Activated CD4-positive, alpha-beta T cell treated with anti-CD3 and anti-CD28 coated beads for 48 hours (primary cell): Measurements from ENCODE around the gene RAB3B.
"Not testable (repeated sequence)": the region's sequence is repeated elsewhere in the genome, so short reads cannot be mapped to it uniquely, and the experiment has no call there.

Experiments
- DNase-seq: peaks from one replicate; pipeline ENCODE4 v3.0.0-alpha.2; 2020

RAB3B gene

GRCh38 chr1:51915951-51916350, 74.5 kb downstream of the RAB3B start:
- DNase-seq: no peak

- no peak for DNase-seq
These were observed 77.6 kb downstream of the RAB3B start for GRCh38 chr1:51912881-51913280.

- DNase-seq: no peak
These were observed 80.1 kb downstream of the RAB3B start for GRCh38 chr1:51910221-51911000.

GRCh38 chr1:51908499-51908898, 82.0 kb downstream of the RAB3B start:
- no peak for DNase-seq

GRCh38 chr1:51907079-51907702, 83.3 kb downstream of the RAB3B start:
- DNase-seq: no peak

GRCh38 chr1:51906306-51907078, 84.0 kb downstream of the RAB3B start:
- DNase-seq: no peak

- DNase-seq: no peak
These were observed 88.0 kb downstream of the RAB3B start for GRCh38 chr1:51902456-51902855.

GRCh38 chr1:51901151-51901550, 89.3 kb downstream of the RAB3B start:
- DNase-seq: no peak

- no peak for DNase-seq
These were observed 91.5 kb downstream of the RAB3B start for GRCh38 chr1:51899022-51899421.

- no peak for DNase-seq
These were observed 92.3 kb downstream of the RAB3B start for GRCh38 chr1:51898090-51898734.

GRCh38 chr1:51897699-51898031, 92.8 kb downstream of the RAB3B start:
- no peak for DNase-seq

GRCh38 chr1:51894748-51895147, 95.8 kb downstream of the RAB3B start:
- DNase-seq: not testable (repeated sequence)

- DNase-seq: peak; percentile 100
These were observed 111.7 kb downstream of the RAB3B start, which contains the start of gene NRDC for GRCh38 chr1:51878616-51879336. Gene NRDC (minus strand): TSS chr1:51878727. CDS start chr1:51878615, 112 bp downstream.

- DNase-seq: no peak
These were observed 112.2 kb downstream of the RAB3B start for GRCh38 chr1:51878308-51878615.

GRCh38 chr1:51877434-51878307, 112.8 kb downstream of the RAB3B start:
- peak; percentile 25 for DNase-seq

GRCh38 chr1:51875836-51876235, 114.7 kb downstream of the RAB3B start:
- DNase-seq: no peak

GRCh38 chr1:51875291-51875772, 115.2 kb downstream of the RAB3B start:
- no peak for DNase-seq

- DNase-seq: not testable (repeated sequence)
These were observed 117.2 kb downstream of the RAB3B start for GRCh38 chr1:51873270-51873669.

- DNase-seq: no peak
These were observed 119.0 kb downstream of the RAB3B start for GRCh38 chr1:51871351-51871975.

- no peak for DNase-seq
These were observed 119.7 kb downstream of the RAB3B start for GRCh38 chr1:51870603-51871350.
